BLaER1 treated with 17β-estradiol and CSF1 and Interleukin-3, amounts not matched to agents 10 nM and 100 nM (cell line): ENCODE measurements around the gene HNRNPM.
"Not testable (repeated sequence)": the region's sequence is repeated elsewhere in the genome, so short reads cannot be mapped to it uniquely, and the experiment has no call there.

ENCODE experiments used
- H3K27ac ChIP-seq, 11 experiments: shearing (Covaris generic); formaldehyde crosslinking; 2 replicates each; pipeline ENCODE4 v1.8.1; 2022
- H3K27me3 ChIP-seq, 11 experiments: shearing (Covaris generic); formaldehyde crosslinking; 2 replicates each; pipeline ENCODE4 v1.8.1; 2022
- H3K36me3 ChIP-seq, 11 experiments: shearing (Covaris generic); formaldehyde crosslinking; 2 replicates each; pipeline ENCODE4 v1.8.1; 2022
- H3K4me1 ChIP-seq, 10 experiments: shearing (Covaris generic); formaldehyde crosslinking; 2 replicates each; pipeline ENCODE4 v1.8.1; 2022
- H3K4me2 ChIP-seq, 11 experiments: shearing (Covaris generic); formaldehyde crosslinking; 2 replicates each; pipeline ENCODE4 v1.8.1; 2022
- H3K4me3 ChIP-seq, 10 experiments: shearing (Covaris generic); formaldehyde crosslinking; 2 replicates each; pipeline ENCODE4 v1.8.1; 2022
- H3K9ac ChIP-seq, 11 experiments: shearing (Covaris generic); formaldehyde crosslinking; 2 replicates each; pipeline ENCODE4 v1.8.1; 2022
- H3K9me3 ChIP-seq, 11 experiments: shearing (Covaris generic); formaldehyde crosslinking; replicated peaks in 1 of 11; 2 replicates each; pipeline ENCODE4 v1.8.1; 2022
- H4K20me1 ChIP-seq, 11 experiments: shearing (Covaris generic); formaldehyde crosslinking; 2 replicates each; pipeline ENCODE4 v1.8.1; 2022
- Cebpa-rat ChIP-seq, 11 experiments: shearing (Covaris generic); IDR thresholded peaks; 2 replicates each; pipeline ENCODE4 v1.8.1; 2022

The HNRNPM gene

DNA sequence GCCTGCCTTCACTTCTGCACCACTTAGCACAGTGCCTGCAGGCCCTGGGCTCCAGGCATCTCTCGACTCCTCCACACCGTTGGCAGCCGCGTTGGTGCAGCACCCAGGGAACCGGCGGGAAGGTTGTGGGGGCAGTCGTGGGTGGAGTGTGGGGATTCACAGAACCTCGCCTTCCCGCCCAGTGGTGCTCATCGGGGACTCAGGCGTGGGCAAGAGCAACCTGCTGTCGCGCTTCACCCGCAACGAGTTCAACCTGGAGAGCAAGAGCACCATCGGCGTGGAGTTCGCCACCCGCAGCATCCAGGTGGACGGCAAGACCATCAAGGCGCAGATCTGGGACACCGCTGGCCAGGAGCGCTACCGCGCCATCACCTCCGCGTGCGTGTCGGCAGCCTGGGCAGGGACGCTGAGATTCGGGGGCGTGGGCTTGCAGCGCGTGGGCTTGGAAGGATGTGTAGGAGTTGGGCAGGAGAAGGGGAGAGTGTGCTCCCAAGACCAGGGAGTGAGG lies 45.0 kb upstream of the HNRNPM start:
- Histone ChIP-seq H3K4me2 (no peak overlapping the region), H3K4me3 (no peak overlapping the region), H3K27me3 (no peaks in the 10 kb centered on the region), H3K9ac (no peak overlapping the region), H3K27ac (no peak overlapping the region), H3K36me3 (peaks cover 41 to 85% (median 55%) of the 10 kb centered on the region in 11 experiments), H3K9me3 (no peaks in the 10 kb centered on the region), H3K4me1 (peaks cover 6 to 39% (median 28%) of the 10 kb centered on the region in 10 experiments; a peak in 19 of 20 replicates), H4K20me1 (peaks cover 39 to 82% (median 67%) of the 10 kb centered on the region in 11 experiments)
- no peak for TF ChIP-seq Cebpa-rat (IDR thresholded peaks at IDR 0.05)

DNA sequence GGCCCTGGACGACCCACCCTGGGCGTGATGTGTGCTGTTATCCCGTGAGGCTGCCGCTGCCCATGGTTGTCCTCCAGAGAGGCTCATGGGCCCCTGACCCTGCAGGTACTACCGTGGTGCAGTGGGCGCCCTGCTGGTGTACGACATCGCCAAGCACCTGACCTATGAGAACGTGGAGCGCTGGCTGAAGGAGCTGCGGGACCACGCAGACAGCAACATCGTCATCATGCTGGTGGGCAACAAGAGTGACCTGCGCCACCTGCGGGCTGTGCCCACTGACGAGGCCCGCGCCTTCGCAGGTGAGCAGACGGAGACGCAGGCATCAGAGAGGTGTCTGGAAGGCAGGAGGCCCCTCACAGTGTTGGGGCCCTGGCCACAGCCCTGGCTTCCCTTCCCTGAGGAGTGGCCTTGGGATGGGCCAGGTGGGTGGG lies 42.8 kb upstream of the HNRNPM start:
- no peaks in the 10 kb centered on the region for H3K9me3 ChIP-seq
- no peak overlapping the region for H3K9ac ChIP-seq
- H3K27ac ChIP-seq, result no peak overlapping the region
- no peak for TF ChIP-seq Cebpa-rat (IDR thresholded peaks at IDR 0.05)
- peaks cover 3 to 22% (median 17%) of the 10 kb centered on the region in 10 experiments; a peak in 19 of 20 replicates for H3K4me1 ChIP-seq
- no peaks in the 10 kb centered on the region for H3K27me3 ChIP-seq
- peaks cover 46 to 88% (median 63%) of the 10 kb centered on the region in 11 experiments for H3K36me3 ChIP-seq
- peaks cover 18 to 59% (median 44%) of the 10 kb centered on the region in 11 experiments for H4K20me1 ChIP-seq
- H3K4me2 ChIP-seq, result no peak overlapping the region
- no peak overlapping the region for H3K4me3 ChIP-seq

DNA sequence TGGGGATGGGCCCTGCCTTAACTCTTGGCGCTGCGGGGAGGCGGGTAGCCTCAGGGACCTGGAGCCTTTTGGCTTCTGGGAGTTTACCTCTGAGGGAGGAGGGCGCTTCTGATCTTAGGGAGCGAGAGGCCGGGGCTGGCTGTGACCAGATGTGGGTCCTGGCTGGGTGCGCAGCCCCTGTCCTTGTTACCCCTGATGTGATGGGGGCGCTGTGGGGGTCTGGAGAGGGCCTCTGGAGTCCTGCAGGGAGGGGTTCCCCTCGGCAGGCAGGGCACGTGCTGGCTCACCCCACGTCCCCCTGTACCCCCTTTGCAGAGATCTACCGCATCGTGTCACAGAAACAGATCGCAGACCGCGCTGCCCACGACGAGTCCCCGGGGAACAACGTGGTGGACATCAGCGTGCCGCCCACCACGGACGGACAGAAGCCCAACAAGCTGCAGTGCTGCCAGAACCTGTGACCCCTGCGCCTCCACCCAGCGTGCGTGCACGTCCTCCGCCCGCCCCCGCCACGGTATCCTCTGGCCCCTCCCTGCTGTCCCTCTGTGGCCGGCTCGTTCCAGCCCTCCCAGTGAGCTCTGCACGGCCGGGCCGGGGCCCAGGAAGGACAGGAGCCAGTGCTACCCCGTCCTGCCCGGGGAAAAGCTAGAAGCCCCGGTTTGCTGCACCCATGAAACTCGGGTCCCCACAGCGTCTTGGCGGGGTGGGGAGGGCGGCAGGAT lies 41.5 kb upstream of the HNRNPM start:
- no peak overlapping the region for H3K9ac ChIP-seq
- no peak overlapping the region for H3K4me2 ChIP-seq
- peaks cover 5 to 47% (median 32%) of the 10 kb centered on the region in 11 experiments for H4K20me1 ChIP-seq
- H3K27ac ChIP-seq, result no peak overlapping the region
- no peaks in the 10 kb centered on the region for H3K27me3 ChIP-seq
- H3K4me3 ChIP-seq, result no peak overlapping the region
- no peak for TF ChIP-seq Cebpa-rat (IDR thresholded peaks at IDR 0.05)
- peaks cover 46 to 79% (median 58%) of the 10 kb centered on the region in 11 experiments for H3K36me3 ChIP-seq
- H3K9me3 ChIP-seq, result no peaks in the 10 kb centered on the region
- peaks cover 0 to 10% (median 4%) of the 10 kb centered on the region in 10 experiments; a peak in 14 of 20 replicates for H3K4me1 ChIP-seq

DNA sequence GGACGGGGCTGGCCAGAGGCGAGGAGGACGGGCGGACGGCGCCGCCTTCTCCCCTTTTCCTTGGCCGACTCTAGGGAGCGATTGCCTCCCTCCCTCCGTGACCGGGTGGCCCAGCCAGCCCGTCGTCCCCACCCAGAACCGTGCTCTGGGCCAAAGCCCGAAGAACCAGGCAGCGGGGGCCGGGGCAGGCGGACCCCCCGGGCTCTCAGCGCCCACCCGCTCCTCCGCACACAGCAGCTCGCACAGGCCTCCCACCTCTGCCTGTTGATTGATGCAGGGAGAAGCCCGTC lies 41.0 kb upstream of the HNRNPM start:
- peaks cover 46 to 74% (median 54%) of the 10 kb centered on the region in 11 experiments for H3K36me3 ChIP-seq

DNA sequence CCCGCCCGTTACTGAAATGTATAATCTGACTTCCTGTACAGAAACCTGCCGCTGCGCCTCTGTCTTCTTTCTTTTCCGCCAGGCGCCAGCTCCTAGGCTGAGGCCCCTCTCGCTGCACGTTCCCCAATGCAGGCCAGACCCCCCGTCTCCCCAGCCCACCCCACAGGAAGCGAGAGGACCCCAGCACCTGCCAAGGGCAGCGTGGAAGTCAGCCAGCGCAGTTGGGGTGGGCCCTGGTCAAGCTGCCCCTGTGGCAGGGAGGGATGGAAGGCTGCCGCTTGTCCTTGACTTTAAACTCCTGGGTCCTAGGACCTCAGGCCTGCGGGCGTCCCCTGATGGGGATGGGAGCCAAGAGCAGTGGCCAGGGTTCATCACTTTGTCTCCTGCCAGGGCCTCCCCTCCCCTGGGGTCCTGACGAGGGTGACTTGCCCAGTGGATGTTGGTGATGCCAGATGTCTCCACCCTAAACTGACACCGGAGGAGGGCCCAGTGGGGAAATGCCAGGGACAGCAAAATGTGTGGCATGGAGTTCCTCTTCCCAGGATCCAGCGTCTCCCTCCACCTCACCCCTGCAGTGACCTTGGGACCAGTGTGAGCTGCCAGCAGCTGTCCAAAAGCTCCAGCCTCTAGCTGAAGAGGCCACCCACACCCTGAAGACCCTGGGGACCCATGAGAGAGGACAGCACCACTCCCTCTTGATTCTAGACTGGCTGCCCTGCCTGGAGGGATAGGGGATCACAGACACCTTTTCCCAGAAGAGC lies 40.2 kb upstream of the HNRNPM start:
- H3K27ac ChIP-seq, result no peak overlapping the region
- H3K4me3 ChIP-seq, result no peak overlapping the region
- no peaks in the 10 kb centered on the region for H3K4me1 ChIP-seq
- H3K27me3 ChIP-seq, result no peaks in the 10 kb centered on the region
- peak overlapping the region in 1 of 11 experiments; percentile 19; a peak in 1 of 22 replicates for H3K9ac ChIP-seq
- H3K9me3 ChIP-seq, result no peaks in the 10 kb centered on the region
- H3K4me2 ChIP-seq, result no peak overlapping the region
- peaks cover 0 to 34% (median 19%) of the 10 kb centered on the region in 11 experiments; a peak in 17 of 22 replicates for H4K20me1 ChIP-seq
- no peak for TF ChIP-seq Cebpa-rat (IDR thresholded peaks at IDR 0.05)
- peaks cover 42 to 69% (median 48%) of the 10 kb centered on the region in 11 experiments for H3K36me3 ChIP-seq

More for the DNA sequence above, 41.0 kb upstream of the HNRNPM start:
- TF ChIP-seq Cebpa-rat (IDR thresholded peaks at IDR 0.05), result no peak
- peaks cover under 1 to 42% (median 27%) of the 10 kb centered on the region in 11 experiments; a peak in 18 of 22 replicates for H4K20me1 ChIP-seq
- H3K27me3 ChIP-seq, result no peaks in the 10 kb centered on the region
- H3K9me3 ChIP-seq, result no peaks in the 10 kb centered on the region
- H3K4me2 ChIP-seq, result no peak overlapping the region
- no peak overlapping the region for H3K9ac ChIP-seq
- no peak overlapping the region for H3K4me3 ChIP-seq
- no peak overlapping the region for H3K27ac ChIP-seq
- H3K4me1 ChIP-seq, result peaks cover 0 to 5% (median 0%) of the 10 kb centered on the region in 10 experiments; a peak in 1 of 20 replicates

DNA sequence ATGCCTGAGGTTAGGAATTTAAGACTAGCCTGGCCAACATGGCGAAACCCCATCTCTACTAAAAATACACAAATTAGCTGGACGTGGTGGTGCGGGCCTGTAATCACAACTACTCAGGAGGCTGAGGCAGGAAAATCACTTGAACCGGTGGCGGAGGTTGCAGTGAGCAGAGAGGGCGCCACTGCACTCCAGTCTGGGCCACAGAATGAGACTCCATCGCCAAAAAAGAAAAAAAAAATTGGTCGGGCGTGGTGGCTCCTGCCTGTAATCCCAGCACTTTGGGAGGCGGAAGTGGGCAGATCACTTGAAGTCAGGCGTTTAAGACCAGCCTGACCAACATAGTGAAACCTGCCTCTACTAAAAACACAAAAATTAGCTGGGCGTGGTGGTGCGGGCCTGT lies 34.1 kb upstream of the HNRNPM start:
- H3K9me3 ChIP-seq, H3K9ac ChIP-seq, H3K27me3 ChIP-seq, H3K4me3 ChIP-seq, H4K20me1 ChIP-seq: not testable (repeated sequence)
- peak overlapping the region in 4 of 11 experiments; percentile 0 to 67 (median 39); a peak in 6 of 22 replicates for H3K4me2 ChIP-seq
- peaks cover 7 to 50% (median 14%) of the 10 kb centered on the region in 10 experiments for H3K4me1 ChIP-seq
- peak overlapping the region in 1 of 11 experiments; percentile 9; a peak in 3 of 22 replicates for H3K27ac ChIP-seq
- peaks cover 0 to 15% (median under 1%) of the 10 kb centered on the region in 11 experiments; a peak in 7 of 22 replicates for H3K36me3 ChIP-seq

DNA sequence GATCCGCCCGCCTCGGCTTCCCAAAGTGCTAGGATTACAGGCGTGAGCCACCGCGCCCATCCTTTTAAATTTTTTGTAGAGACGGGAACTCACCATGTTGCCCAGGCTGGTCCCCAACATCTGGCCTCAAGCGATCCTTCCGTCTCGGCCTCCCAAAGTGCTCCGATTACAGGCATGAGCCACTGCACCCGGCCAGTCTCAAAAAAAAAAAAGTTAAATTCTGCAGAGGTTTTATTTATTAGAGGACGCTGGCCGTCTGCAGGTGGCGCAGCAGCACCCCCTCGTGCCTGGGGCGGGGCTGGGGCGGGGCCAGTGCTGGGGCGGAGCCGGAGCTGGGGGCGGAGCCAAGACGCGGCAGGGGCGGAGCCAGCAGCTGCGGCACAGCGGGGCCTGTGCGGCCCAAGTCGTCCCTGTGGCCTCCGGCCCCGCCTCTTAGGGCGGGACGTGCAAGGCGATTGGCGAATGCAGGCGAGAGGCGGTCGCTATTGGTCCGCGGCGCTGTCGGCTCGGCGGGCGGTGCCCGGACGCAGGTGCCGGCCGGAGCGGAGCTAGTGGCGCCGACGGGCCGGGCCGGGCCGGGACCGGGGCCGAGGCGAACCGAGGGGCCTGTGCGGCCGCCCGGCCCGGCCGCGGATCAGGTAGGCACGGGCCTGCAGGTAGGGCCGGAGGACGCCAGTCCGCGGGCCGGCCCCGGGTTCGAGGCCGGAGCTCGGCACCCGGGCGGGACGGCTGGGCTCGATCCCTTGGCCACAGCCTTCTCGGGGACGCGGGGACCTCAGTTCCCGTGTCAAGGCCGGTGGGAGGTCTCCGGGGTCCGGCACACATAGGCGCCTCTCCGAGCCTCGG lies 31.8 kb upstream of the HNRNPM start, which contains the start of gene MARCHF2:
TSS of gene MARCHF2 (plus strand) at position 523 of the 846 bp plus-strand sequence. CDS start 8,536 bp downstream, outside the sequence.
- Histone ChIP-seq H3K27me3 (no peaks in the 10 kb centered on the region), H3K4me1 (peaks cover 7 to 71% (median 16%) of the 10 kb centered on the region in 10 experiments), H3K4me3 (peak within 1 kb of the TSS; percentile 72 to 98 (median 79)), H3K9ac (peak within 1 kb of the TSS; percentile 69 to 94 (median 82)), H3K36me3 (no peaks in the 10 kb centered on the region), H3K9me3 (no peaks in the 10 kb centered on the region), H3K27ac (peak within 1 kb of the TSS; percentile 50 to 84 (median 70); a peak in 21 of 22 replicates), H4K20me1 (no peaks in the 10 kb centered on the region; a peak in 1 of 22 replicates), H3K4me2 (peak within 1 kb of the TSS; percentile 89 to 100 (median 95))
- no peak for TF ChIP-seq Cebpa-rat (IDR thresholded peaks at IDR 0.05)

DNA sequence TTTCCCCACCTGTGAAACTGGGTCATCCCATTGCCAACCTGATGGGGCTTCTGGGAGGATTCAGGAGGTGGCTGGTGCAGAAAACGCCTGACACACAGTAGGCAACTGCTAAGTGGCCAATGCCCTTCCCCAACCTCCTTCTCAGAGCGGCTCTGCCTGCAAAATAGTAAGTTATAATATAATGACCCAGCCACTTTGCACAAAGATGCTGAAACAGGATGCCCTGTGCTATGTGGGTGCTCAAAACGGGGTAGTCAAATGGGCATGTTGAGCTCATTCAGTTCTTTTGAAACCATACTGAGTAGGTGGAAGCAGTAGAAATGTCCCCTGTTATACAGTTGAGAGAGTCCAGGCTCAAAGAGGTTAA lies 31.2 kb upstream of the HNRNPM start:
- Histone ChIP-seq H3K4me2 (peak overlapping the region; percentile 89 to 100 (median 95)), H3K27me3 (no peaks in the 10 kb centered on the region), H3K9me3 (no peaks in the 10 kb centered on the region), H4K20me1 (no peaks in the 10 kb centered on the region; a peak in 1 of 22 replicates), H3K4me3 (peak overlapping the region; percentile 72 to 98 (median 79)), H3K36me3 (no peaks in the 10 kb centered on the region; a peak in 1 of 22 replicates), H3K4me1 (peaks cover 7 to 77% (median 18%) of the 10 kb centered on the region in 10 experiments), H3K27ac (peak overlapping the region in 10 of 11 experiments; percentile 50 to 84 (median 70); a peak in 19 of 22 replicates), H3K9ac (peak overlapping the region; percentile 69 to 94 (median 82))
- no peak for TF ChIP-seq Cebpa-rat (IDR thresholded peaks at IDR 0.05)
